Glomerular visceral epithelial cell (primary cell): Measurements from ENCODE around the gene C22orf31.

Source experiments
- DNase-seq: peaks from one replicate; pipeline ENCODE4 v3.0.0-alpha.2; 2016; ENCODE audit errors: extremely low spot score

Gene C22orf31

GRCh38 chr22:29029202-29030000, 32.2 kb downstream of the C22orf31 start:
- DNase-seq: no peak

GRCh38 chr22:29028468-29028867, 33.2 kb downstream of the C22orf31 start:
- DNase-seq: no peak

GRCh38 chr22:29026579-29026978, 35.1 kb downstream of the C22orf31 start:
- DNase-seq: no peak

GRCh38 chr22:29023172-29023796, 38.3 kb downstream of the C22orf31 start:
- no peak for DNase-seq

GRCh38 chr22:29022101-29022817, 39.4 kb downstream of the C22orf31 start:
- DNase-seq: peak; percentile 70

- no peak for DNase-seq
Observed at GRCh38 chr22:29018293-29019189, 43.1 kb downstream of the C22orf31 start.

- DNase-seq: no peak
Observed at GRCh38 chr22:29016067-29016938, 45.3 kb downstream of the C22orf31 start.

GRCh38 chr22:29014773-29015172, 46.9 kb downstream of the C22orf31 start:
- no peak for DNase-seq

- DNase-seq: no peak
Observed at GRCh38 chr22:29014293-29014692, 47.3 kb downstream of the C22orf31 start.

GRCh38 chr22:29012952-29013351, 48.7 kb downstream of the C22orf31 start:
- DNase-seq: no peak

- no peak for DNase-seq
Observed at GRCh38 chr22:29012101-29012433, 49.6 kb downstream of the C22orf31 start.

GRCh38 chr22:29011240-29012100, 50.2 kb downstream of the C22orf31 start:
- no peak for DNase-seq

- no peak for DNase-seq
Observed at GRCh38 chr22:29009148-29009547, 52.5 kb downstream of the C22orf31 start.
